Heart left ventricle (tissue), 13 donors: ENCODE measurements around the gene CPNE9.

Experiments
- CTCF ChIP-seq, 12 donors: fragments of 200-600 bp; sonication (generic) in 4 of 12; IDR thresholded peaks; one replicate each; pipeline versions ENCODE4 v1.5.0 to v1.8.0; 2018 to 2022; ENCODE audit warnings: antibody characterized with exemption in 12 of 12, mild to moderate bottlenecking in 5 of 12
- POLR2A ChIP-seq, 2 donors: fragments of 450-650 bp; IDR thresholded peaks; one replicate each; pipeline ENCODE4 v1.6.1; 2017; ENCODE audit warnings: antibody characterized with exemption in 2 of 2, mild to moderate bottlenecking in 2 of 2, moderate library complexity in 2 of 2
- donor health status: ischemic (EF 13 %, LVEDD 7.1; RV severe dilation, severe dysfunction).
- donor health status: DM: no; HTN: yes; CAD: no.
- donor health status: DM: no; HTN: no; CAD: no.
- donor health status: ischemic (EF 25% LVEDD 6.9; RV normal size, moderate dysfunction).
- donor health status: ischemic (EF 25% LVEDD 5.7; RV mildly dilated, moderate dysfunction).
- donor health status: ischemic (EF 35%, LVEDD 5.7; RV mildly dilated, moderate dysfunction).
- donor health status: nonischemic (EF 11% LVEDD 7.7; RV severe dilation, severe dysfunction).
- donor health status: DM: yes; HTN: yes; CAD: no.
- donor health status: PGD.
- donor health status: ischemic (EF 29% LVEDD 5.4; RV normal size, mild dysfunction).
- donor health status: nonischemic (EF 23%, LVEDD 6.1; RV moderate dilation, normal function).

DNA sequence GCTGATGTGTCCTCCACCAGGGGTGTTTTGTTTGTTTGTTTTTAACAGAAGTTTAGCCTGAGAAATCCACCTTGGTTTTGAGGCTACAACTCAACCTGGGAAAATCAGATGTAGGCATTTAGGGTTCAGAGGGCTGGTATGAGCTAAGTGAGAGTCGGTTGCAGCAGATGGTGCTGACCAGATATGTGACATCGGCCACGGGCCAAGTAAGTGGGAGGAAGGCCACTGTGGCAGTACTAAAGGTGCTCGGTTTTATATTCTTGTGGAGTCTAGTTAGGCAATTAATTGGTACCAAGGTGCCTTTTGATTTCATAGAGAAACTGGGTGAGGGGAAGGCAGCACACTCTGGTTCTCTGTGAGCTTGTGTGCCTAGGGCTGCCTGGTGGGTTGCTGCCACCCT, 43.8 kb upstream of the CPNE9 start:
- TF ChIP-seq CTCF (IDR thresholded peaks at IDR 0.05), result no peak
- no peak for TF ChIP-seq POLR2A (IDR thresholded peaks at IDR 0.05)
